Transverse colon (tissue), 4 donors: Measurements from ENCODE around the gene CALML3.

Experiments
- EP300 ChIP-seq: sonication (generic); formaldehyde crosslinking; IDR thresholded peaks from one replicate; pipeline ENCODE4 v1.6.1; 2017; ENCODE audit warnings: antibody characterized with exemption, low read depth
- POLR2A ChIP-seq: fragments of 450-650 bp; IDR thresholded peaks from one replicate; pipeline ENCODE4 v1.6.1; 2016; ENCODE audit warnings: antibody characterized with exemption, mild to moderate bottlenecking, moderate library complexity
- POLR2AphosphoS5 ChIP-seq, 3 donors: sonication (generic); formaldehyde crosslinking; IDR thresholded peaks; one replicate each; pipeline ENCODE4 v1.6.1; 2016; ENCODE audit warnings: antibody characterized with exemption in 3 of 3
- TF ChIP-seq, protein P1 (sequence below), 5 experiments: fragments of 200-600 bp in 3 of 5; fragments of 450-650 bp in 2 of 5; sonication (generic) in 3 of 5; IDR thresholded peaks; 1 replicate in 2 of 5; 2 replicates in 3 of 5; pipeline ENCODE4 v1.5.1; 2016 to 2017; ENCODE audit warnings: antibody characterized with exemption in 5 of 5, inconsistent platforms in 3 of 5, mild to moderate bottlenecking in 2 of 5, moderate library complexity in 1 of 5

DNA sequence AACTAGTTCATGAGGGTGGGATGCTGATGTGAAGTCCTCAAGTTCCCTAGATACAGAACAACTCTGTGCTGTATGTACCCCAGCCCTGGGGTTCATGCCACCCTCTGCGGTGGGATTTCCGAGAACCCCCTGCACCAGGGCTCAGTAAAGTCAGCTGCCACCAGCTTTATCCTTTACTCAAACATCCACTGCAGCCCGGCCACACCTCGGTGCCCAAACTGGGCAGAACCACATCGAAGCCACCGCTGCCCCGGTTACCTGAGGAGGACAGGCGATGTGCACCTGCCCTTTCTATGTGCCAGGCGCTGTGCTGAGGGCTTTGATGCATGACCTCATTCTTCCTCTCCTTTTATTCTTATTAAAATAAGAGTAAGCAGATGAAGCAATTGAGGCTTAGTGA, 15.5 kb upstream of the CALML3 start:
- TF ChIP-seq, protein P1, sequence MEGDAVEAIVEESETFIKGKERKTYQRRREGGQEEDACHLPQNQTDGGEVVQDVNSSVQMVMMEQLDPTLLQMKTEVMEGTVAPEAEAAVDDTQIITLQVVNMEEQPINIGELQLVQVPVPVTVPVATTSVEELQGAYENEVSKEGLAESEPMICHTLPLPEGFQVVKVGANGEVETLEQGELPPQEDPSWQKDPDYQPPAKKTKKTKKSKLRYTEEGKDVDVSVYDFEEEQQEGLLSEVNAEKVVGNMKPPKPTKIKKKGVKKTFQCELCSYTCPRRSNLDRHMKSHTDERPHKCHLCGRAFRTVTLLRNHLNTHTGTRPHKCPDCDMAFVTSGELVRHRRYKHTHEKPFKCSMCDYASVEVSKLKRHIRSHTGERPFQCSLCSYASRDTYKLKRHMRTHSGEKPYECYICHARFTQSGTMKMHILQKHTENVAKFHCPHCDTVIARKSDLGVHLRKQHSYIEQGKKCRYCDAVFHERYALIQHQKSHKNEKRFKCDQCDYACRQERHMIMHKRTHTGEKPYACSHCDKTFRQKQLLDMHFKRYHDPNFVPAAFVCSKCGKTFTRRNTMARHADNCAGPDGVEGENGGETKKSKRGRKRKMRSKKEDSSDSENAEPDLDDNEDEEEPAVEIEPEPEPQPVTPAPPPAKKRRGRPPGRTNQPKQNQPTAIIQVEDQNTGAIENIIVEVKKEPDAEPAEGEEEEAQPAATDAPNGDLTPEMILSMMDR (IDR thresholded peaks at IDR 0.05), result no peak
- TF ChIP-seq POLR2A (no peak), POLR2AphosphoS5 (IDR thresholded peaks at IDR 0.05) (no peak), EP300 (no peak)
